ENCODE measurements around the gene GSC2. TPM values are rescaled to one million over a fixed set of nuclear protein-coding genes. Genes with fewer than 3 reads are reported as not detected.
A peak's percentile ranks its signal among the peaks of the same experiment; 100 is the strongest.

Gene GSC2
- total and polyA plus RNA-seq, 2 of the 8 experiments (the other 6 are each of a cell fraction or from before 2014, with no cell fraction given): 0.17 to 0.48 TPM

DNA sequence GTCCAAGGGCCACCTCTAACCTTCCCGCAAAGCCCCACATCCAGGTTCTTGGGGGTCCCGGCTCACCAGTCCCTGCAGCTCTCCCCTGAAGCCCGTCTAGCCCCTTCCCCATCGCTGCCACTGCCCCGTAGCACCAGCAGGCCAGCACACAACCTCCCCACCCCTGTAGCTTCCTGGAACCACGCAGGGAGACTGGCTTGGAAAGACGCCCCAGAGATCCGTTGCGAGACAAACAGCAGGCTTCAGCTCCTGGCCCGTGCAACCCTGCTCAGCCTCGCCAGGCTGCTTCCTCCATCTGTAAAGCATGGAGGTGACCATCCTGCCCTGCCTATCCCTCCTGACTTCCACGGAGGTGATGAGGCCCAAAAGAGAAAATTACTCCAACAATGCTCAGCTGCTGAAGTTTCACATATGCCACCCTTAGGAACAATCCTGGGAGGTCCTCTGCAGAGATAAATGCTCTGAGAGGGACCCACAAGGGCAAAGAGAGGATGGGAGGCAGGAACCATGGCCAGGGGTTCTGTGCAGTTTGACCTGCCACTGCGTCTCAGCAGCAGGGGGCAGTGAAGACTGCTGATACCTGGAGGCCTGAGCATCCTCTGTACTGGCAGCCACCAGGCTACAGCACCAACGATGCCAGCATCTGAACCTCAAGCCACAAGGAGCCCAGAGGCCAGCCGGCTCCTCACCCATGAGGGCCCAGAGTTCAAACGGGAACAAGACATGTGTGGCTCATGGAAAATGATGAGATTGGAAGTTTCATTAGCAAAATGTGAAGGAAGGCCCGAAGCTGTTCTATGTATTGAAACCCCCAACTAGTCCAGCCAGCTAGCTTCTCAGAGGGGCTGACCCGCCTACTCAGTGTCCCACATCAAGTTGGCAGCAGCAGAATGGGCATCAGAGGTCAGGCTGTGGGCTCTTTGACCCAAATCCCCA lies 44.0 kb downstream of the GSC2 start:
- Histone ChIP-seq H3K4me3 (ENCODE audit: extremely low read depth in 1 of 4, insufficient read depth in 2 of 4, low read depth in 3 of 4, low read length in 4 of 4) (no peak overlapping the region), H4K20me1 (replicated peaks in 1 of 2; ENCODE audit: control insufficient read depth in 1 of 2, insufficient read depth in 2 of 2, low read length in 2 of 2) (peaks cover 22 to 40% of the 10 kb centered on the region in 2 experiments), H3K36me3 (ENCODE audit: control insufficient read depth in 2 of 4, insufficient read depth in 4 of 4, low read length in 3 of 4) (no peaks in the 10 kb centered on the region), H3K4ac (replicated peaks; ENCODE audit: insufficient read length, low read depth, low read length) (no peak overlapping the region), H3K23me2 (ENCODE audit: low read depth, low read length) (no peaks in the 10 kb centered on the region), H2BK12ac (ENCODE audit: low read depth, low read length) (no peak overlapping the region), H3K9me3 (ENCODE audit: insufficient read depth in 2 of 2, low read depth in 1 of 2, low read length in 1 of 2) (no peaks in the 10 kb centered on the region), H2BK15ac (ENCODE audit: low read length) (no peak overlapping the region), H3K23ac (ENCODE audit: insufficient read length) (no peak overlapping the region), H4K8ac (ENCODE audit: extremely low read depth, insufficient read depth, low read length) (no peak overlapping the region; the same call in 1 of the 2 replicates), H2BK5ac (ENCODE audit: low read depth, low read length) (no peak overlapping the region), H3K4me2 (ENCODE audit: insufficient read depth in 1 of 2, low read depth in 2 of 2, low read length in 2 of 2) (no peak overlapping the region), H3K79me1 (ENCODE audit: low read depth, low read length) (peaks cover 17% of the 10 kb centered on the region), H2AFZ (ENCODE audit: low read length) (no peak overlapping the region), H3K4me1 (replicated peaks in 1 of 4; ENCODE audit: control insufficient read depth in 3 of 4, insufficient read depth in 4 of 4, low read length in 3 of 4) (peaks cover 4 to 10% (median 7%) of the 10 kb centered on the region in 4 experiments), H2BK120ac (replicated peaks; ENCODE audit: low read depth, low read length) (no peak overlapping the region), H3K27ac (ENCODE audit: low read depth, low read length) (no peak overlapping the region), H3K56ac (replicated peaks; ENCODE audit: insufficient read length, low read depth, low read length) (no peak overlapping the region), H3K79me2 (ENCODE audit: control insufficient read depth in 1 of 2, insufficient read depth in 2 of 2, low read length in 2 of 2) (peaks cover 26 to 90% of the 10 kb centered on the region in 2 experiments), H2AK5ac (ENCODE audit: low read depth, low read length) (no peak overlapping the region), H2BK20ac (ENCODE audit: low read length) (no peak overlapping the region), H3K27me3 (replicated peaks in 1 of 4; ENCODE audit: control insufficient read depth in 3 of 4, extremely low read depth in 1 of 4, insufficient read depth in 3 of 4, low read length in 3 of 4) (no peaks in the 10 kb centered on the region; a peak in 1 of 7 replicates), H3K9ac (replicated peaks in 1 of 4; ENCODE audit: extremely low read depth in 1 of 4, low read depth in 3 of 4, low read length in 3 of 4) (no peak overlapping the region), H3K14ac (ENCODE audit: insufficient read length) (no peak overlapping the region), H4K91ac (replicated peaks; ENCODE audit: insufficient read length, low read length) (no peak overlapping the region), H3K18ac (ENCODE audit: extremely low read depth, low read length) (no peak overlapping the region), H4K5ac (ENCODE audit: insufficient read length, low read depth, low read length) (no peak overlapping the region)
- FAIRE-seq (no peak), DNase-seq (ENCODE audit: low read depth in 1 of 2, low spot score in 2 of 2) (no peak)
- POLR2A ChIA-PET (ENCODE audit: partially characterized antibody): no interaction called here
- CTCF ChIA-PET (ENCODE audit: partially characterized antibody): interaction anchor here (0.7 to 1.8 kb wide), 8 partner anchors 9 to 67 kb away, joined by 3 to 9 read pairs (median 3); partner anchors contain the start of gene DGCR2
- WGBS, 2 experiments (ENCODE audit: extremely low coverage in 1 of 2, insufficient coverage in 1 of 2, insufficient read length in 1 of 2, insufficient replicate concordance in 2 of 2, low coverage in 1 of 2, low lambda C conversion rate in 2 of 2, missing lambda C conversion rate in 1 of 2): 89% methylated on average over 18 of the region's 18 CpGs; no CpG with 5 or more reads in 1 of the 2 experiments
- TF ChIP-seq HDAC2 (IDR thresholded peaks at IDR 0.05; ENCODE audit: borderline replicate concordance in 1 of 2, low read depth in 2 of 2, low read length in 2 of 2) (no peak), SAP30 (IDR thresholded peaks at IDR 0.05; ENCODE audit: insufficient read depth, insufficient replicate concordance, low read length) (no peak), RAD21 (IDR thresholded peaks at IDR 0.05 in 1 of 2, conservative IDR thresholded peaks at IDR 0.05 in 1 of 2; ENCODE audit: low read depth in 2 of 2, low read length in 2 of 2) (peak; percentile 55 to 58), BRCA1 (IDR thresholded peaks at IDR 0.05; ENCODE audit: low read depth, low read length) (no peak), CHD1 (IDR thresholded peaks at IDR 0.05; ENCODE audit: low read depth, low read length) (no peak), HDAC6 (IDR thresholded peaks at IDR 0.05; ENCODE audit: low read depth, low read length) (no peak), EP300 (IDR thresholded peaks at IDR 0.05; ENCODE audit: borderline replicate concordance in 1 of 2, low read depth in 2 of 2, low read length in 2 of 2) (no peak), CREB1 (IDR thresholded peaks at IDR 0.05) (no peak)

Measured in H1 (cell line).